GM12878 (cell line): ENCODE data around the gene SMPDL3A. TPM values are rescaled to one million over a fixed set of nuclear protein-coding genes. Genes with fewer than 3 reads are reported as not detected.

ENCODE experiments used
- BCL11A ChIP-seq: IDR thresholded peaks from 2 replicates; pipeline ENCODE4 v1.6.1; 2011; ENCODE audit warnings: low read depth, low read length
- BHLHE40 ChIP-seq, 2 experiments: fragments of 450-650 bp in 1 of 2; IDR thresholded peaks; 2 replicates each; pipeline ENCODE4 v1.6.1; 2011 to 2017; ENCODE audit warnings: low read depth in 2 of 2, borderline replicate concordance in 1 of 2, improper control_type of control experiment in 1 of 2, low read length in 1 of 2, mild to moderate bottlenecking in 1 of 2
- DPF2 ChIP-seq: fragments of 450-650 bp; IDR thresholded peaks from 2 replicates; pipeline ENCODE4 v1.6.1; 2017; ENCODE audit warnings: mild to moderate bottlenecking
- EGR1 ChIP-seq, 2 experiments: IDR thresholded peaks; 1 replicate in 1 of 2; 2 replicates in 1 of 2; pipeline ENCODE4 v1.6.1; 2011 to 2012; ENCODE audit warnings: low read depth in 2 of 2, low read length in 2 of 2, borderline replicate concordance in 1 of 2, mild to moderate bottlenecking in 1 of 2, moderate library complexity in 1 of 2
- ETV6 ChIP-seq, 2 experiments: fragments of 450-650 bp in 1 of 2; IDR thresholded peaks in 1 of 2; conservative IDR thresholded peaks in 1 of 2; 2 replicates each; pipeline ENCODE4 v1.6.1; 2014; ENCODE audit warnings: antibody characterized with exemption in 1 of 2, borderline replicate concordance in 1 of 2, low read depth in 1 of 2, mild to moderate bottlenecking in 1 of 2, moderate library complexity in 1 of 2
- FOXK2 ChIP-seq: fragments of 450-650 bp; IDR thresholded peaks from 2 replicates; pipeline ENCODE4 v1.6.1; 2017; ENCODE audit warnings: mild to moderate bottlenecking, moderate library complexity
- IKZF1 ChIP-seq: fragments of 450-650 bp; conservative IDR thresholded peaks from 2 replicates; pipeline ENCODE4 v1.6.1; 2017; ENCODE audit warnings: antibody characterized with exemption, mild to moderate bottlenecking
- IKZF2 ChIP-seq, 2 experiments: fragments of 450-650 bp; IDR thresholded peaks; 2 replicates each; pipeline ENCODE4 v1.6.1; 2017; ENCODE audit warnings: mild to moderate bottlenecking in 2 of 2, moderate library complexity in 2 of 2
- LARP7 ChIP-seq: fragments of 450-650 bp; IDR thresholded peaks from 2 replicates; pipeline ENCODE4 v1.6.1; 2017; ENCODE audit warnings: mild to moderate bottlenecking
- MTA2 ChIP-seq: fragments of 450-650 bp; IDR thresholded peaks from 2 replicates; pipeline ENCODE4 v1.6.1; 2016; ENCODE audit warnings: low read depth, mild to moderate bottlenecking, moderate library complexity
- MTA3 ChIP-seq: IDR thresholded peaks from 2 replicates; pipeline ENCODE4 v1.6.1; 2012; ENCODE audit warnings: low read length, inconsistent platforms, borderline replicate concordance
- NR2F1 ChIP-seq: fragments of 450-650 bp; conservative IDR thresholded peaks from 2 replicates; pipeline ENCODE4 v1.6.1; 2017; ENCODE audit warnings: mild to moderate bottlenecking
- RBBP5 ChIP-seq: fragments of 200-600 bp; sonication (generic); conservative IDR thresholded peaks from 2 replicates; pipeline ENCODE4 v1.6.1; 2016
- RFX5 ChIP-seq: IDR thresholded peaks from 2 replicates; pipeline ENCODE4 v1.6.1; 2011; ENCODE audit warnings: low read depth, low read length, improper control_type of control experiment
- SREBF2 ChIP-seq: IDR thresholded peaks from 2 replicates; pipeline ENCODE4 v1.6.1; 2012; ENCODE audit warnings: mild to moderate bottlenecking, low read length
- TARDBP ChIP-seq: IDR thresholded peaks from 2 replicates; pipeline ENCODE4 v1.6.1; 2016; ENCODE audit warnings: borderline replicate concordance
- ZNF274 ChIP-seq: IDR thresholded peaks from one replicate; pipeline ENCODE4 v1.8.0; 2011; ENCODE audit not compliant: insufficient read length, insufficient read depth
- polyA plus RNA-seq, 11 experiments: library from polyadenylated mRNA; depleted of rRNA in 4 of 11; unstranded in 6 of 11; stranded (reverse) in 5 of 11; fragments of >200 nt; fragmentation: Nextera tagmentation in 4 of 11; fragmentation: Illumina TruSeq in 1 of 11; extraction: Ambion mirVana in 4 of 11; extraction: Trizol in 1 of 11; gene quantifications; 1 replicate in 1 of 11; 2 replicates in 10 of 11; pipeline versions ENCODE4 v1.2.1 to v1.2.3, GENCODE V29; 2011 to 2016; ENCODE audit warnings: inconsistent platforms in 2 of 11, missing spikeins in 2 of 11, low read depth in 1 of 11
- total RNA-seq, 4 experiments: library from RNA; depleted of rRNA in 3 of 4; stranded (reverse); fragments of >200 nt in 3 of 4; fragmentation: Illumina TruSeq in 1 of 4; extraction: Trizol in 1 of 4; gene quantifications; 2 replicates each; pipeline versions ENCODE4 v1.2.1 to v1.2.3, GENCODE V29; 2013 to 2021
- TF ChIP-seq, protein P1 (sequence below): fragments of 450-650 bp; IDR thresholded peaks from 2 replicates; pipeline ENCODE4 v1.6.1; 2017; ENCODE audit warnings: mild to moderate bottlenecking, moderate library complexity
- TF ChIP-seq, protein P2 (sequence below): IDR thresholded peaks from 2 replicates; pipeline ENCODE4 v1.6.1; 2011; ENCODE audit warnings: low read depth, mild to moderate bottlenecking, low read length, moderate library complexity, borderline replicate concordance; ENCODE audit errors: extremely low read depth
- TF ChIP-seq, protein P3 (sequence below): fragments of 450-650 bp; IDR thresholded peaks from 2 replicates; pipeline ENCODE4 v1.6.1; 2016; ENCODE audit warnings: mild to moderate bottlenecking, moderate library complexity, borderline replicate concordance
- TF ChIP-seq, protein P4 (sequence below): IDR thresholded peaks from 2 replicates; pipeline ENCODE4 v1.6.1; 2012; ENCODE audit warnings: low read depth, low read length, improper control_type of control experiment

The SMPDL3A gene
- total and polyA plus RNA-seq, 10 of the 15 experiments (the other 5 are each of a cell fraction or from before 2014, with no cell fraction given), result 0.05 to 0.91 (median 0.09) TPM; not detected in 3

DNA sequence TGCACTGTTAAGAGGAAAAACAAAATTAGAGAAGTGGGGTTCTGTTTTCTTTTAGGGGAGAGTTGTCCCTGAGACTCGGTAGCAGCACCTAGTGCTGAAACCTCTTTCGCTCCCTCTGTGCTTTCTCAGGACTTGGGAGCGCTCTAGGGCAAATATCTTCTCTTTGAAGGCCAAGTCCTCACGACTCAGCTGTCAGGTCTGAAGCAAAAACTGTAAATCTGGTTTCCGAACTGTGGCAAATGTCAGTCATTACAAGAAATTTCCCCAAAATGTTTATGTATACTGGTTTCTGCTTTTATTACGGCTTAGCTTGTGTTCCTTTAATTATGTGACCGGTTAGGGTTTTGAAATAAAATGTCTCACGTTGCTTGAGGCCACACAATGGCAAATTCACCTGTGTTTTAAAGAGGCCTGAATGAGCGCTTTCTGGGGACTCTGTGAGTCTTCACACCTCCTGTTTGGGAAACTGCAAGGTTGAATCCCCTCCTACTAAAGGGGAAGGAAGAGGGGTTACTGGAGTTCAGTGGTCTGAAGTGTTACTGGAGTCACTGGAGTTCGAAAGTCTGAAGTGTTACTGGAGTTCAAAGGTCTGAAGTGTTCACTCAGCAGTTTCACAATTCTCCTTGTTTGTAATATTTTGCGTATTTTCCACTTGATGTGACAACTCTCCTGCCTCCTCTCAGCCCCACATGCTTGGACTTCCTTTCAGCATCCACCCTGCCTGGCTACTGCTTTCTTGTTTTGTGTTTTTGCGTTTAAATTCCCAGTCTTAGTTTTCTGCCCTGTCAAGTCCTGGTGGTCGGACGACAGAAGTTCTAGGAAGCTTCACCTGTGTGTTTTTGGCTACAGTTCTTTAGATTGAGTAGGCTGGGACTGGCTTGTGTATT lies 1.6 kb downstream of the SMPDL3A start (continued):
- TF ChIP-seq, protein P1, sequence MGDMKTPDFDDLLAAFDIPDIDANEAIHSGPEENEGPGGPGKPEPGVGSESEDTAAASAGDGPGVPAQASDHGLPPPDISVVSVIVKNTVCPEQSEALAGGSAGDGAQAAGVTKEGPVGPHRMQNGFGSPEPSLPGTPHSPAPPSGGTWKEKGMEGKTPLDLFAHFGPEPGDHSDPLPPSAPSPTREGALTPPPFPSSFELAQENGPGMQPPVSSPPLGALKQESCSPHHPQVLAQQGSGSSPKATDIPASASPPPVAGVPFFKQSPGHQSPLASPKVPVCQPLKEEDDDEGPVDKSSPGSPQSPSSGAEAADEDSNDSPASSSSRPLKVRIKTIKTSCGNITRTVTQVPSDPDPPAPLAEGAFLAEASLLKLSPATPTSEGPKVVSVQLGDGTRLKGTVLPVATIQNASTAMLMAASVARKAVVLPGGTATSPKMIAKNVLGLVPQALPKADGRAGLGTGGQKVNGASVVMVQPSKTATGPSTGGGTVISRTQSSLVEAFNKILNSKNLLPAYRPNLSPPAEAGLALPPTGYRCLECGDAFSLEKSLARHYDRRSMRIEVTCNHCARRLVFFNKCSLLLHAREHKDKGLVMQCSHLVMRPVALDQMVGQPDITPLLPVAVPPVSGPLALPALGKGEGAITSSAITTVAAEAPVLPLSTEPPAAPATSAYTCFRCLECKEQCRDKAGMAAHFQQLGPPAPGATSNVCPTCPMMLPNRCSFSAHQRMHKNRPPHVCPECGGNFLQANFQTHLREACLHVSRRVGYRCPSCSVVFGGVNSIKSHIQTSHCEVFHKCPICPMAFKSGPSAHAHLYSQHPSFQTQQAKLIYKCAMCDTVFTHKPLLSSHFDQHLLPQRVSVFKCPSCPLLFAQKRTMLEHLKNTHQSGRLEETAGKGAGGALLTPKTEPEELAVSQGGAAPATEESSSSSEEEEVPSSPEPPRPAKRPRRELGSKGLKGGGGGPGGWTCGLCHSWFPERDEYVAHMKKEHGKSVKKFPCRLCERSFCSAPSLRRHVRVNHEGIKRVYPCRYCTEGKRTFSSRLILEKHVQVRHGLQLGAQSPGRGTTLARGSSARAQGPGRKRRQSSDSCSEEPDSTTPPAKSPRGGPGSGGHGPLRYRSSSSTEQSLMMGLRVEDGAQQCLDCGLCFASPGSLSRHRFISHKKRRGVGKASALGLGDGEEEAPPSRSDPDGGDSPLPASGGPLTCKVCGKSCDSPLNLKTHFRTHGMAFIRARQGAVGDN, result no peak
- no peak for TF ChIP-seq RFX5
- TF ChIP-seq SREBF2, result no peak
- TF ChIP-seq FOXK2, result no peak
- TF ChIP-seq, protein P2, sequence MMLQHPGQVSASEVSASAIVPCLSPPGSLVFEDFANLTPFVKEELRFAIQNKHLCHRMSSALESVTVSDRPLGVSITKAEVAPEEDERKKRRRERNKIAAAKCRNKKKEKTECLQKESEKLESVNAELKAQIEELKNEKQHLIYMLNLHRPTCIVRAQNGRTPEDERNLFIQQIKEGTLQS, result no peak
- TF ChIP-seq, protein P3, sequence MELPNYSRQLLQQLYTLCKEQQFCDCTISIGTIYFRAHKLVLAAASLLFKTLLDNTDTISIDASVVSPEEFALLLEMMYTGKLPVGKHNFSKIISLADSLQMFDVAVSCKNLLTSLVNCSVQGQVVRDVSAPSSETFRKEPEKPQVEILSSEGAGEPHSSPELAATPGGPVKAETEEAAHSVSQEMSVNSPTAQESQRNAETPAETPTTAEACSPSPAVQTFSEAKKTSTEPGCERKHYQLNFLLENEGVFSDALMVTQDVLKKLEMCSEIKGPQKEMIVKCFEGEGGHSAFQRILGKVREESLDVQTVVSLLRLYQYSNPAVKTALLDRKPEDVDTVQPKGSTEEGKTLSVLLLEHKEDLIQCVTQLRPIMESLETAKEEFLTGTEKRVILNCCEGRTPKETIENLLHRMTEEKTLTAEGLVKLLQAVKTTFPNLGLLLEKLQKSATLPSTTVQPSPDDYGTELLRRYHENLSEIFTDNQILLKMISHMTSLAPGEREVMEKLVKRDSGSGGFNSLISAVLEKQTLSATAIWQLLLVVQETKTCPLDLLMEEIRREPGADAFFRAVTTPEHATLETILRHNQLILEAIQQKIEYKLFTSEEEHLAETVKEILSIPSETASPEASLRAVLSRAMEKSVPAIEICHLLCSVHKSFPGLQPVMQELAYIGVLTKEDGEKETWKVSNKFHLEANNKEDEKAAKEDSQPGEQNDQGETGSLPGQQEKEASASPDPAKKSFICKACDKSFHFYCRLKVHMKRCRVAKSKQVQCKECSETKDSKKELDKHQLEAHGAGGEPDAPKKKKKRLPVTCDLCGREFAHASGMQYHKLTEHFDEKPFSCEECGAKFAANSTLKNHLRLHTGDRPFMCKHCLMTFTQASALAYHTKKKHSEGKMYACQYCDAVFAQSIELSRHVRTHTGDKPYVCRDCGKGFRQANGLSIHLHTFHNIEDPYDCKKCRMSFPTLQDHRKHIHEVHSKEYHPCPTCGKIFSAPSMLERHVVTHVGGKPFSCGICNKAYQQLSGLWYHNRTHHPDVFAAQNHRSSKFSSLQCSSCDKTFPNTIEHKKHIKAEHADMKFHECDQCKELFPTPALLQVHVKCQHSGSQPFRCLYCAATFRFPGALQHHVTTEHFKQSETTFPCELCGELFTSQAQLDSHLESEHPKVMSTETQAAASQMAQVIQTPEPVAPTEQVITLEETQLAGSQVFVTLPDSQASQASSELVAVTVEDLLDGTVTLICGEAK, result no peak
- peak; percentile 48 to 71; a peak in 2 of 4 replicates for TF ChIP-seq IKZF2 (IDR thresholded peaks at IDR 0.05)
- no peak; the same call in 1 of the 2 replicates for TF ChIP-seq DPF2
- TF ChIP-seq RBBP5, result no peak
- no peak for TF ChIP-seq TARDBP
- TF ChIP-seq ZNF274, result no peak
- TF ChIP-seq IKZF1, result peak; percentile 61
- TF ChIP-seq MTA3, result no peak
- peak; percentile 56 for TF ChIP-seq NR2F1
- no peak for TF ChIP-seq BCL11A
- TF ChIP-seq, protein P4, sequence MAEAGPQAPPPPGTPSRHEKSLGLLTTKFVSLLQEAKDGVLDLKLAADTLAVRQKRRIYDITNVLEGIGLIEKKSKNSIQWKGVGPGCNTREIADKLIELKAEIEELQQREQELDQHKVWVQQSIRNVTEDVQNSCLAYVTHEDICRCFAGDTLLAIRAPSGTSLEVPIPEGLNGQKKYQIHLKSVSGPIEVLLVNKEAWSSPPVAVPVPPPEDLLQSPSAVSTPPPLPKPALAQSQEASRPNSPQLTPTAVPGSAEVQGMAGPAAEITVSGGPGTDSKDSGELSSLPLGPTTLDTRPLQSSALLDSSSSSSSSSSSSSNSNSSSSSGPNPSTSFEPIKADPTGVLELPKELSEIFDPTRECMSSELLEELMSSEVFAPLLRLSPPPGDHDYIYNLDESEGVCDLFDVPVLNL, result no peak
- TF ChIP-seq EGR1 (IDR thresholded peaks at IDR 0.05; ENCODE audit: borderline replicate concordance in 1 of 2, low read depth in 2 of 2, low read length in 2 of 2), result no peak
- no peak for TF ChIP-seq ETV6 (conservative IDR thresholded peaks at IDR 0.05 in 1 of 2, IDR thresholded peaks at IDR 0.05 in 1 of 2; ENCODE audit: borderline replicate concordance in 1 of 2, low read depth in 1 of 2)
- peak; percentile 36; the same call in 1 of the 2 replicates for TF ChIP-seq MTA2
- TF ChIP-seq BHLHE40 (IDR thresholded peaks at IDR 0.05; ENCODE audit: borderline replicate concordance in 1 of 2, low read depth in 2 of 2, low read length in 1 of 2), result no peak
- no peak for TF ChIP-seq LARP7
